GM10248 (cell line): ENCODE measurements around the gene SPATA12.

ENCODE experiments used
- CTCF ChIA-PET: fragments of 300-600 bp; sonication (Branson Sonifier 250); formaldehyde crosslinking; extraction: SDS; loops from one replicate; lab custom pipeline; 2021; ENCODE audit warnings: antibody characterized with exemption; lab: Yijun Ruan, JAX
- POLR2A ChIA-PET: fragments of 350-650 bp; sonication (Branson Sonifier 250); formaldehyde crosslinking; extraction: SDS; loops from one replicate; lab custom pipeline; 2020; ENCODE audit warnings: antibody characterized with exemption; lab: Yijun Ruan, JAX
- DNase-seq: peaks from one replicate; pipeline ENCODE4 v3.0.0; 2012; ENCODE audit errors: extremely low spot score
- TF ChIP-seq, protein P1 (sequence below): IDR thresholded peaks from 2 replicates; pipeline ENCODE4 v1.5.1; 2012; ENCODE audit warnings: mild to moderate bottlenecking, low read depth; ENCODE audit errors: extremely low read depth, missing control alignments, control extremely low read depth

SPATA12 gene

DNA sequence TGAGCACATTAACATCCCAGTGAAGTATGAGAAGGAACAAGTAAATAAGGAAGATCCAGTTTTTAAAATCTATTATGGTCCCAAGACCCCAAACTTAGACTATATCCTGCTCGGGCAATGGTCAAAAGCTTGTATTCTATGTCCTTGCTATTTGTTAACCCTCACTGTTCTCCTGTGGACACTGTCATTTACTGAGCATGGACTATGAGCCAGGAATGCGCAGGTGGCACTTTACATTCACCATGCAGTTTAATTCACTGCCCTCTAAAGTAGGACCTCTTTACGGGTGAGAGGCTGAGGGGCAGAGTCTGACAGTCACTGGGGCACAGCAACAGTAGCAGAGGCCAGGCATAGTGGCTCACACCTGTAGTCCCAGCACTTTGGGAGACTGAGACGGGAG, 28.6 kb downstream of the SPATA12 start:
- ChIA-PET CTCF (interaction anchor here (2.4 kb wide), 1 partner anchor 11 kb away, joined by 13 read pairs; no protein-coding TSS in a partner anchor), POLR2A (no interaction called here)
- TF ChIP-seq, protein P1, sequence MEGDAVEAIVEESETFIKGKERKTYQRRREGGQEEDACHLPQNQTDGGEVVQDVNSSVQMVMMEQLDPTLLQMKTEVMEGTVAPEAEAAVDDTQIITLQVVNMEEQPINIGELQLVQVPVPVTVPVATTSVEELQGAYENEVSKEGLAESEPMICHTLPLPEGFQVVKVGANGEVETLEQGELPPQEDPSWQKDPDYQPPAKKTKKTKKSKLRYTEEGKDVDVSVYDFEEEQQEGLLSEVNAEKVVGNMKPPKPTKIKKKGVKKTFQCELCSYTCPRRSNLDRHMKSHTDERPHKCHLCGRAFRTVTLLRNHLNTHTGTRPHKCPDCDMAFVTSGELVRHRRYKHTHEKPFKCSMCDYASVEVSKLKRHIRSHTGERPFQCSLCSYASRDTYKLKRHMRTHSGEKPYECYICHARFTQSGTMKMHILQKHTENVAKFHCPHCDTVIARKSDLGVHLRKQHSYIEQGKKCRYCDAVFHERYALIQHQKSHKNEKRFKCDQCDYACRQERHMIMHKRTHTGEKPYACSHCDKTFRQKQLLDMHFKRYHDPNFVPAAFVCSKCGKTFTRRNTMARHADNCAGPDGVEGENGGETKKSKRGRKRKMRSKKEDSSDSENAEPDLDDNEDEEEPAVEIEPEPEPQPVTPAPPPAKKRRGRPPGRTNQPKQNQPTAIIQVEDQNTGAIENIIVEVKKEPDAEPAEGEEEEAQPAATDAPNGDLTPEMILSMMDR, result no peak
- DNase-seq, result no peak

DNA sequence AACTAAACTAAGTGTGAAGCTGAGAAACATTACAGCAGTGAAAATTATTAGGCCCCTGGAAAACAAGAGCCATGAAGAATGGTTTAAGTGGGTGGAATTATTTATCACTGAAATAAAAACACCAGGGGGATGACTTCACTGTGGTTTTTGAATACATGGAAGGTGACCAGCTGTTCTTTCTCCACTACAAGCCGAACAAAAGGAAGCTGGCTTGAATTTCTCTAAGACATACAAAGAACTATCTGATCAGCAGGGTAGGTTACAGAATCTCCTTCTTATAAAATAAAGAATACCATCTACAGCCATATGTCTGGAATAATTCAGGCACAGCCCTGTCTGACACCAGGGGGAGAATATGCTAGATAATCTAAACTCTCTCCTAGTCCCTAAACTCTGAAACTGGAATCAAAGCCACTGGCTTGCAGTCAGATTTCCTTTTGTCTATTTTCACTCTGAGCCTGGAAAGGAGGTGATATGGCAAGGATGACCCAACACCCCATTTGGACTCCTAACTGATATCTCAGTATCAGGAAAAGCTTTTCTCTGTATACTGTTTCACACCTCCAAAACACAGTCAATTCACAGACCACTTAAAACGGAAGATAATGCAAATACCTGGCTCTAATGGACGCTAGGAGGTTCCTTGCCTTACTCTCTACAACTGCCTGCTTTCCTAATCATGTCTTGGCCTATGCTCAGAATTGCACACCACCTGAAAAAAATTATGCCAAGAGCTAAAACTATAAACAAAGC, 31.2 kb downstream of the SPATA12 start:
- ChIA-PET CTCF (interaction anchor here (1.2 to 2.0 kb wide), 2 partner anchors 9 to 12 kb away, joined by 3 to 13 read pairs; no protein-coding TSS in a partner anchor), POLR2A (no interaction called here)
- no peak for DNase-seq
- TF ChIP-seq, protein P1, result no peak

DNA sequence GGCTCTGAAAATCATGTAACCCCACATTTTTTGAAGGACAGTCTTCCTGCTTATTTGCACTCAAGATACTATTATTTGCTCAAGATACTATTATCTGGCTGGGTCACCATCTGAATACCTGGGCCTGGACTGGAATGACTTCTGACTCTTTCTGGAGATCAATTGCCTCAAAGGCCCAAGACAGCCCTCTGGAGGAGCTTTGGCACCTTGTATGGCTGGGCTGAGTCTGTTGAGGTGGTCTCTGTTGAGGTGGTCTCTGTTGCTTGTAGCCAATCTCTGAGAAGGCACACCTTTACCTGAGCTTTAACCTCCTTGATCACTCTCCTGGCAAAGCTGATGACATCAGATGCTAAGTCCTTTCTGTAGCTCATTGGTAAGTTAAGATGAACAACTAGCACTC, 33.0 kb downstream of the SPATA12 start:
- no peak for DNase-seq
- TF ChIP-seq, protein P1, result peak; percentile 23
- ChIA-PET POLR2A (no interaction called here), CTCF (interaction anchor here (1.2 to 1.9 kb wide), 4 partner anchors 13 to 293 kb away, joined by 3 to 11 read pairs (median 4); no protein-coding TSS in a partner anchor)

DNA sequence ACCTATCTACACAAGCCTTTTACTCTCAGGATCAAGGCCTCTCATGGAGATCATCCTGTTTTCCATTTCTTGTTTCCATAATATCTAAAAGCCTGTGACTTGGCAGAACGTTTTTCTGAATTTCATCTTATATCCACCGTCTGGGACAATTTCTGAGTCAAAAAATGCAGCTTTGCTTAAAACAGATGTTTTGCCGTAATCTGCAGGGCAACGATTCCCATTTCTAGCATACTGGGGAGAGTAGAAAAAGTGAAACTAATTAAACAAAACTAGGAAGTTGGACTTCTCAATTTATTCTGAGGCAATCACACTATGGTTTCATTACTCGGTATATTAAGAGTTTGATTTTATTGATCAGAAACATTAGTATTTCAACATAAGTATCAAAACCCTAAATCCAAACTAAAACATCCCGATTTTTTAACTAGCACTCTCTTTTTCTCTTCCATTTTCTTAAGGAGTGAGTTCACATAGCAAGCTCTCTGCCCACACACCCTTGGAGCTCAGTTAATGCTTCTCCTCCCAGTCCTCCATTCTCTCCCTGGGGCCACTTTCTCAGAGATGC, 33.6 kb downstream of the SPATA12 start:
- TF ChIP-seq, protein P1, result no peak
- ChIA-PET CTCF (interaction anchor here (1.2 to 2.4 kb wide), 5 partner anchors 12 to 294 kb away, joined by 3 to 11 read pairs (median 5); no protein-coding TSS in a partner anchor), POLR2A (no interaction called here)
- DNase-seq, result no peak

DNA sequence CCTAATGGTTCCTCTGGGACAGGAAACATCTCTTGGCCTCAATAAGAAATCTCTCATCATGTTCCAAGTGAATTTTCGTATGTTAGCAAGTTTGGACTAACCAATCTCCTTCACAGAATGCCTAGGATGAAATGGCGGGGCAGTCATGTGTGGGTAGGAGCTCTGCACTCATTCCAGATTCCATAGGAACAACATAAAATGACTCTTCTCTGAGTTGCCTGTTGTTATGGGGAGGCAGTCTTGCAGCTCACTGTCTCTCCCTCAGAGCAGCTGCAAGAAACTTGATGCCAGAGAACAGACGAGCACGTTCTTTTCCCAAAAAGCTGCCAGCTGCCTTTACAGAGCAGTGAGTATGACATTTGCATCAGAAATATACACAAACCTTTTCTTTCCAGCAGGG, 34.1 kb downstream of the SPATA12 start:
- DNase-seq, result no peak
- TF ChIP-seq, protein P1, result no peak
- CTCF ChIA-PET, result interaction anchor here (1.5 to 2.4 kb wide), 3 partner anchors 11 to 99 kb away, joined by 5 to 11 read pairs (median 9); no protein-coding TSS in a partner anchor
- POLR2A ChIA-PET, result no interaction called here

DNA sequence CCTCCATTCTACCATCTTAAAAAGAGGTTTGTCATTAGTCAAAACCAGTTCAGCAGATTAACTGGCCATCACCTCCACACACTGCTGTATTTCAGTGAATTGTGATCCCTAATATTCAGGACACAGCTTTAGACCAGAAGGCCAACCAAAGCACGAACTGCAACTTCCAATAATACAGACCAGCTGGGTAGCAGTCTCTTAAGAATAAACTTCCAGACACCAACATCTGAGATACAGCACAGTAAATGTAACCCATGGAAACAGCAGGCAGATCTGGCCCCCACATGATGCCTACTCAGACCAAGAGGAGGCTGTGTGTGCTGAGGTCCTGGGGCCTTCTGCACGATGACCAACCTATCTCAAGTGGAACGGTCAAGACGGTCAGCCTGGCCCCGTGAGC, 34.9 kb downstream of the SPATA12 start:
- DNase-seq, result no peak
- CTCF ChIA-PET, result interaction anchor here (0.8 to 2.4 kb wide), 4 partner anchors 10 to 393 kb away, joined by 3 to 9 read pairs (median 8); no protein-coding TSS in a partner anchor
- TF ChIP-seq, protein P1, result no peak
- POLR2A ChIA-PET, result no interaction called here
